GM12878 (cell line): ENCODE results near the gene RPS19BP1.

Experiments
- CTCF ChIP-seq, 3 experiments: IDR thresholded peaks in 2 of 3; conservative IDR thresholded peaks in 1 of 3; 2 replicates each; pipeline ENCODE4 v1.5.1; 2011; ENCODE audit warnings: low read depth in 3 of 3, low read length in 3 of 3, mild to moderate bottlenecking in 3 of 3, control low read depth in 2 of 3, moderate library complexity in 2 of 3, inconsistent platforms in 1 of 3, mixed read lengths in 1 of 3; ENCODE audit not compliant: control insufficient read depth in 2 of 3, insufficient read depth in 1 of 3; ENCODE audit errors: extremely low read depth in 1 of 3
- EED ChIP-seq: sonication (generic); IDR thresholded peaks from 2 replicates; pipeline ENCODE4 v1.6.1; 2016; ENCODE audit warnings: antibody characterized with exemption, low read depth
- GABPA ChIP-seq: IDR thresholded peaks from 2 replicates; pipeline ENCODE4 v1.6.1; 2014; ENCODE audit warnings: antibody characterized with exemption, low read depth, mild to moderate bottlenecking, inconsistent platforms
- JUNB ChIP-seq: IDR thresholded peaks from 2 replicates; pipeline ENCODE4 v1.6.1; 2016; ENCODE audit warnings: antibody characterized with exemption, mild to moderate bottlenecking
- MAX ChIP-seq: IDR thresholded peaks from 2 replicates; pipeline ENCODE4 v1.6.1; 2012; ENCODE audit warnings: low read depth, low read length, improper control_type of control experiment
- MTA3 ChIP-seq: IDR thresholded peaks from 2 replicates; pipeline ENCODE4 v1.6.1; 2012; ENCODE audit warnings: low read length, inconsistent platforms, borderline replicate concordance
- NR2C1 ChIP-seq: fragments of 450-650 bp; IDR thresholded peaks from 2 replicates; pipeline ENCODE4 v1.6.1; 2017; ENCODE audit warnings: antibody characterized with exemption, mild to moderate bottlenecking, moderate library complexity
- SIN3A ChIP-seq: IDR thresholded peaks from 2 replicates; pipeline ENCODE4 v1.6.1; 2012; ENCODE audit warnings: low read depth, low read length, improper control_type of control experiment
- SRF ChIP-seq, 2 experiments: IDR thresholded peaks; 2 replicates each; pipeline ENCODE4 v1.6.1; 2011; ENCODE audit warnings: low read depth in 2 of 2, low read length in 2 of 2, mild to moderate bottlenecking in 1 of 2, moderate library complexity in 1 of 2
- ZZZ3 ChIP-seq: IDR thresholded peaks from 2 replicates; pipeline ENCODE4 v1.6.1; 2011; ENCODE audit warnings: low read depth; ENCODE audit not compliant: control insufficient read depth, insufficient read length

- TF ChIP-seq CTCF (IDR thresholded peaks at IDR 0.05 in 2 of 3, conservative IDR thresholded peaks at IDR 0.05 in 1 of 3; ENCODE audit: control insufficient read depth in 2 of 3, extremely low read depth in 1 of 3, insufficient read depth in 1 of 3, low read depth in 3 of 3, low read length in 3 of 3) (no peak), SRF (IDR thresholded peaks at IDR 0.05; ENCODE audit: low read depth in 2 of 2, low read length in 2 of 2) (no peak), NR2C1 (no peak), JUNB (no peak), SIN3A (no peak), GABPA (no peak), MTA3 (no peak), ZZZ3 (no peak), MAX (no peak), EED (no peak)
These were observed 9.8 kb downstream of the RPS19BP1 start for GRCh38 chr22:39522567-39523300.
